NCI-H82 treated with DMSO at 0.1 percent for 48 hours (cell line): ENCODE data around the gene RSPH6A.

Experiments used
- DNase-seq: peaks from one replicate; lab custom pipeline; 2025; ENCODE audit not compliant: unreplicated experiment; lab: John Stamatoyannopoulos, UW

The RSPH6A gene

DNA sequence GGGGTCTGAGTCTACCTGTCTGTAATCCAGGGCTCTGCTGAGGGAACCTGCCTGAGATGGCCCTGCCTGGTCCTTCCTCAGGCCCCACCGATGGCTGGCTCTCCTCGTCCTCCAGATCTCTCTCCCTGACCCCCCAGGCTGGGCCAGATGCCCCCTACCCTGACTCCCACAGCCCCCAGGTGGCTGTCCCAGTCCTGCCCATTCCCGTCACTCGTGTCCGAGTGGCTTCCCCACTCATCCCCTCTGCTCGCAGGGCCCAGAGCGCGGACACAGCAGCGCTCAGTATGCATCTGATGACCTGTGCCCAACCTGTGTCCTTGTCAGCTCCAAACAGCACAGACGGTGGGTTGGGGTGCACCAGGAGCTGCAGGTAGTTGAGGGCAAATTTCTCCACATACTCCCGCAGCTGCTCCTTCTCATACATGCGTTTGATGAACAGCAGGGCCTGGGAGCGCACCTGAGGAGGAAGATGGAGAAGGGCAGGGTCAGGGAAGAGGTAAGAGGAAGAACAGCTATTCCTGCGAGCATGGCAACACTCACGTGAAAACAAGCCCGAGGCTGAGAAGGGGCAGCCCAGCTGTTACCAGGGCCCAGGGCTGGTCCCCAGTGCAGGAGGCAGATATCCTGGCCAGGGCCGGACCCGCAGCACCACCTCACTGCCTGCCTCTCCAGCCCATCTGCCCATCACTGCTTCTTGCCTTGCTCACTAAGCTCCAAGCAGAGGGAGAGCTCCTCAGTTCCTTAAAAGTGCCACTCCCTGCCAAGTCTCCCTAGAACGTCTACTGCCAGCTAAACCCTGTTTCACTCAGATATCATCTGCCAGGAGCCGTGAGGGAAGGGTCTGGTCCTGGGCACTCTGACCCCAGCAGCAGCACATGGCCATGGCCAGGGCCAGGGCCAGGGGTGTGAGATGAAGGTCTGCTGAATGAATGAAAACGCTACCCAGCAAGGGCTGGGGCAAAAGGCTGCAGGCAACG lies 11.1 kb upstream of the RSPH6A start:
- DNase-seq: no peak

DNA sequence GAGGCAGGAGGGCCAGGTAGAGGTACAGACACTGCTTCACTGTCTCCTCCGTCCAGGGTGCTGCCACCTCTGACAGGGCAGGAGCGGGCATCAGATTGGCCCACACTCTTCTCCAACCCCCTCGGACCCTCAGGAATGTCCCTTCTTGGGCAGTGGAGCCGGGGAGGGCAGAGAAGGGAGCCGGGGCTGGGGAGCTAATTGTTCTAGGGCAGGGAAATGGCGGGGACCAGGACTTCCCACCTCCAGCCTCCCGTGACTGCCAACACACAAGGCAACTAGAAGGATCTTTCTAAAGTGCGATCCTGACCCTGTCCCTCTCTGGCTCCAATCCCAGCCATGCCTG lies 10.1 kb upstream of the RSPH6A start:
- no peak for DNase-seq

DNA sequence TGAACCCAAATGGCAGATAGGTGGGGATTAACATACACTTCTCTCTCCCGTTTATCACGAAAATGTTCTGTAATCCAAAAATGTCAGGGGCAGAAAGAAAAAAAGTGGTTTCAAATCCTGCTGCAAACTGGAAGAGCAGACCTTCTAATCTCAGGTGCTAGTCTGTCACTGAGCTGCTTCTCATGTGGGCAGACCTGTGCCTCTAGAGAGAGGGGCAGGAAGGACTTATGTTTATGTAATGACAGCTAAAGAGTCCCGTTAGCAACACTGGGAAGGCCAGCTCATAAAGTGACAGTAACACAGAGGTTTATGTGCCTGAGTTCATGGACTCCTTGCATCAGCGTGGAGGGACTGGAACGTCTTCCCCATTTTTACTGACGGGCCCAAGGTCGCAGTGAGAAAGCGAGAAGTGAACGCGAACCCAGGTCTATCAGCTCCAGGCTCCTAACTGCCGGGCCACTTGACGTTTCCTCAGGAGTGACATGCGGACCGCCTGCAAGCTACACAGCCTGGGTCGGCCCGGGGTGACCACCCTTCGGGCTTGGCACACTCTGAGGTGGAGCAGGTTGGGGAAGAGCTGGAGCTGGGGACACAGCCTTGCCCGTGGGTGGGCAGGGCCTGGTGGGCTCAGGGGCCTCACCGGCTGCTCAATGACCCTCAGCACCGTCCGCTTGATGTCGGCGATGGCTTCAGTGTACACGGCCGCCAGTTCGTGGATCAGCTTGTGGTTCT lies 9.6 kb upstream of the RSPH6A start:
- DNase-seq: no peak

DNA sequence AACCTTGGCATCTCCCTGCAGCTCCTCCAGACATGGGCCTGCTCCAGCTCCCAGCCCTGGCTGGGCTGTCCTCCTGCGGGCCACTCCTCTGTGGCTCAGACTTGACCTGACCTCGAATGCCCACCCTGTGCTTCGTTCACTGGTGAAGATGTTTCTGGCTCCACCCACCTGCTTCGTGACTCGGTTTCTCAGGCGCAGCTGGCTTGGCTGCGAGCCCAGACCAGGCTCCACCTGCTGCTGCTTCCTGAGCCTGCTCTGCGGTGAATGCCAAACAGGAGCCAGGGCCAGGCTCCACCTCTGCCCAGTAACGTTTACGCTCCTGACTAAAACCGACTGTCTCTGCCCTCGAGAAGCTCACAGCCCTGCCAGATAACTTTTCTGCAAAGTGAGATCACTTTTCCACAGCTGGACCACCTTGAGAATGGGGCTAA lies 8.9 kb upstream of the RSPH6A start:
- DNase-seq: no peak

DNA sequence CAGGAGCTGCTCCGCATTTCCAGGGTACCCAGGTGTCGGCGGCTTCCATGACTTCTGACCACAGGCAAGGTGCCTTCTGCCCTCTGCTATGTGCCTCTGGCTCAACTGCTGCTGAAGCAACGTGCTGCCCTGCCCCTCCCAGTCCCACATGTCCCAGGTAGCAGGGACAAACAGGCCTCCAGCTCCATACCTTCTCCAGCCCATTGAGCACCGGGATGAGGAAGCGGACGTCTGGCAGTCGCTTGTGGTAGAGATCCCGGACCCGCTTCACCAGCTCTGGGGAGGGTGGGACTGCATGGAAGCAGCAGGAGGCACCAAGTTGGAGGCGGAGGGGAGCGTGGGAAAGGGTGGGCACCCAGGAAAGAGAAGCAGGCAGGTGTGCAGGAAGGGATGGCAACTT lies 8.1 kb upstream of the RSPH6A start:
- no peak for DNase-seq

DNA sequence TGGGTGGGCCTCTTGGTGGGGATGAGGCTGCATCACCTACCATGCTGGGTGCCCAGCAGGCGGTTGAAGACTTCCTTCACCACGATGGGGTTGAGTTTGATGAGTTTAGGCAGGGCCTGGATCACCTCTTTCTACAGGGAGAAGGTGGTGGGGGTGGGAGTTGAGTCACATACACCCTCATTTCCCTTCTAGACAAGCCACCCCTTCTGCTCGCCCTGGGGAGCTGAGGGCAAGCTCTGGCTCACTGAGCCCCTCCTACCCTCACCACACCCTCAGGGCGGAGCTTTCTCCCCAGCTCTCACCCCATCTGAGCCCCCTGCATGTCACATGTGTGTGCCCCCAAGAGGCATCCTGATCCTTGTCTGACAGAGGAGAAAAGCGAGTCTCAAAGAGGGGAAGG lies 7.6 kb upstream of the RSPH6A start:
- DNase-seq: no peak

DNA sequence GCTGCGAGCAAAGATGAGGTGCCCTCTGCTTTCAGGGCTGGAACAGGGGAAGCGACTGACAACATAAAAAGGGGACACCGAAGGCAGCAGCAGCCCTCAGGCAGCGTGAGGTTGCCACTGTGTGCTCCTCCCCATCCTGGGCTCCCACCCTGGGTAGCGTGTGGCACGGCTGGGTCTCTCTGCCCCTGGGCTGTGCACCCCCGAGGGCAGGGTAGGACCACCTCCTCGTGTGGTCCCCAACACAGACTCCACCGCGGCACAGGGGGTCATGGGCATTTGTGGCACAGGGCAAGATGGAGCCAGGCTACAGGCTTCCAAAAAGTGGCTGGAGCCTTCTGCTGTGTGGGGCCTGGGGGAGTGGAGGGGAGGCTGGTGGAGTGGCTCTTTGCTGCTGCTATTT lies 6.5 kb upstream of the RSPH6A start:
- no peak for DNase-seq

DNA sequence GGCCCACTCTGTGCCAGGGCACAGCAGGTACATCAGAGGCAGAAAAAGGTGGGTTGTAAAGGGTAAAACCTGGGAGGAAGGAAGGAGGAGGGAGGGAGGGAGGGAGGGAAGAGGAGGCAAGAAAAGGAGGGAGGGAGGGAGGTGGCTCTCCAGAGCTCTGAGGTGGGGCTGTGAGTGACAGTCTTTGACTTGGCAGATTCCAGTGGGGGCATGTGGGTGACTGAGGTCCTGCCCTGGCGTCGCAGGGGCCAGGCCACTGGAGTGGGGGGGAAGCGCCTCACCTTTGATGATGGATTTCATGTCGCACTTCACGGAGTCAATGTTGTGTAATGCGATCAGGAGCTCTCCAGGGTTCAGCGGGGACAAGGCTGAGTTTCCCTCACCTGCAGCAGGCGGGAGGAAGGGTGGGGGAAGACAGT lies 6.0 kb upstream of the RSPH6A start:
- no peak for DNase-seq

DNA sequence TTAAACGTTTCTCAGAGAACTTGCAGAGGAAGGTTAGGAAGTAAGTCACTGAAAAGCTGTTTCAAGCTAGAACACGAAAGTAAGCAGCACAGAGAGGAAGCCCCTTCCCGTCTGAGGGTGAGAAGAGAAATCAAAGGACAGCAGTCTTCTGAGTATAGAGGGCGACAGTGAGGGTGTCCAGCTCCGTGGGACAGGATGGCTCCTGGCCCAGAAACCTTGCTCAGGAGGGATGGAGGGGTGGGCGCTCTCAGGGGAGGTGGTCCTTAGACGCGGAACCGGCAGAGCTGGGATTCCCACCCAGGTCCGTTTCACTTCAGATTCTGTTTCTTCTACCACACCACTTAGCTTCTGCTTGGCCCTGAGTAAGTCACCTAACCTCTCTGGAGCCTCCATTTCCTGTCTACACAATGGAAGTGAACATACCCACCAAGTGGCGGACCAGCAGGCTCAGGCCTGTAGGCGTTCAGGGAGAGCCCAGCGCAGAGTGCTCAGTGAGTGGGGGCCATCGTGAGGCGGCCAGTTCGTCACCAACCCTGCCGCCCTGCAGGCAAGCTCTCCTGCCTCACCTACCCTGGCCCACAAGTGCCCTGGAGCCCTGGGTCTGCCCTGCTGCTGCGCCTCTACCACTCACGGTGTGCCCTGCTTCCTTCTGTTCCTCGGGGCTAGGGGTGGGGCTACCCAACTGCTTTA lies 5.5 kb upstream of the RSPH6A start:
- DNase-seq: no peak

DNA sequence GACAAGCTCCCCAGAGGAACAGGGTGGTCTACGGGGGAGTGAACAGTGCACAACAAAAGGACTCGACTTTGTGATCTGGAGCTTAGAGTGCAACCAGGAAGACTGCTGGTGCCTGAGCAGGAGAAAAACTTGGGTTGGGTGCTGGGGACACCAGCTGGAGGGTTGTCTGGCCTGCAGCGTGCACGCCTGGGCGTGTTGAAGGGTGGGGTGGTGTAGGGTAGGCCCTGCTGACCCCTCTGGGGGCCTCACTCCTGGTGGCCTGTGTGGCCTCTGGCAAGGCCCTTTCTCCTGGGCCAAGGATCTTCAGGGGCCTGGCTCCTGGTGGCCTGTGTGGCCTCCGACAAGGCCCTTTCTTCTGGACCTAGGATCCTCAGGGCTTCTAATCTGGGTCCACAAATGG lies 4.7 kb upstream of the RSPH6A start:
- DNase-seq: no peak

DNA sequence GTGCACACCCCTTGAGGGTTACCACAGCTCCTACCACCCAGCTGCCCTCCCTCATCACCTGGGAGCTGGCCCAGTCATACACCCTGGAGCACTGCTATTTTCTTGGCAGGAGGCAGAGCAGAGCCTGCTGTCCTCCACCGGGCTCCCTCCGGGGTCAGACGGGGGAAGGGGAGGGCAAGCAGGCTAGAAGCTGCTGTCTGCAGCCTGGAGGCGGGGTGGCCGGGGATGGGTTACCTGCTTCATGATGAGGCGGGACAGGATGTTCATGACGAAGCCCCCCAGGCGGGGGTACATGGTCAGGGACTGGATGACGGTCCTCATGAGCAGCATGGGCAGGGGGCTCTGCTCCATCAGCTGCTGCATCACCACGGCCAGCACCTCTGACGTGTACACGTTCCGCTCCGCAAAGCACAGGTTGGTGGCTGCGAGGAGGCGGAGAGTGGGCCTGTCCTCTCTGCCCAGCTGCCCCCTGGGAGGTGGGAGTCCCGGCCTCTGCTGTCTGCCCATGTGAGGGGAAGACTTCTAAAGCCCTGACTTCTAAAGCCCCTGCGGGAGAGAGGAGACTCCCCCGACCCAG lies 2.7 kb upstream of the RSPH6A start:
- no peak for DNase-seq

DNA sequence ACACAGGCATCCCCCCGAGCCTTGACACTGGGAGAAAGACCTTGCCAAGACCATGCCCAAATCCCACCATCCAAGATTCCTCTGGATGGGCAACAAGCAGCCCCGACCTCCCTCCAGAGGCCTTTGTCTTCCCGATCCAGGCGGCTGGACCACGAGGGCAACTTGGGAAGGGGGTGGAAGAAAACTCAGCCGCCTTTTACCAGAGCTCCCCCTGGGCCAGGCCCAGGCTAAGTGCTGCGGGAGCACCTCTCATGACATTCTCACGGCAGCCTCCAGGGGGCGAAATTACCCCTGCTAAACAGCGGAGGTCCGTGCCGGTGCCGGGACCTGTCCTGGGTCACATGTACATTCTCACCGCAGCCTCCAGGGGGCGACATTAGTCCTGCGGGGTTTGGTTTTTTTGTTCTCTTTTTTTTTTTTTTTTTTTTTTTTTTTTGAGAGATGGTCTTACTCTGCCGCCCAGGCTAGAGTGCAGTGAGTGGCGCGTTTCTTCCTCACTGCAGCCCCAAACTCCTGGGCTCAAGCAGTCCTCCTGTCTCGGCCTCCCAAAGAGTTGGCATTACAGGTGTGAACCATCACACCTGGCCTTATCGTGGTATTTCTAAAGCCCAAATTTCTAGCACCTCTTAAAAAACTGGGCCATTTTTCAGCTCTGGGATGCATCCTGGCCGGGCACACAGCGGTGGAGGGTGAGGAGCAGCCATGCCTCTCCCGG lies 2.1 kb upstream of the RSPH6A start:
- DNase-seq: peak; percentile 77

DNA sequence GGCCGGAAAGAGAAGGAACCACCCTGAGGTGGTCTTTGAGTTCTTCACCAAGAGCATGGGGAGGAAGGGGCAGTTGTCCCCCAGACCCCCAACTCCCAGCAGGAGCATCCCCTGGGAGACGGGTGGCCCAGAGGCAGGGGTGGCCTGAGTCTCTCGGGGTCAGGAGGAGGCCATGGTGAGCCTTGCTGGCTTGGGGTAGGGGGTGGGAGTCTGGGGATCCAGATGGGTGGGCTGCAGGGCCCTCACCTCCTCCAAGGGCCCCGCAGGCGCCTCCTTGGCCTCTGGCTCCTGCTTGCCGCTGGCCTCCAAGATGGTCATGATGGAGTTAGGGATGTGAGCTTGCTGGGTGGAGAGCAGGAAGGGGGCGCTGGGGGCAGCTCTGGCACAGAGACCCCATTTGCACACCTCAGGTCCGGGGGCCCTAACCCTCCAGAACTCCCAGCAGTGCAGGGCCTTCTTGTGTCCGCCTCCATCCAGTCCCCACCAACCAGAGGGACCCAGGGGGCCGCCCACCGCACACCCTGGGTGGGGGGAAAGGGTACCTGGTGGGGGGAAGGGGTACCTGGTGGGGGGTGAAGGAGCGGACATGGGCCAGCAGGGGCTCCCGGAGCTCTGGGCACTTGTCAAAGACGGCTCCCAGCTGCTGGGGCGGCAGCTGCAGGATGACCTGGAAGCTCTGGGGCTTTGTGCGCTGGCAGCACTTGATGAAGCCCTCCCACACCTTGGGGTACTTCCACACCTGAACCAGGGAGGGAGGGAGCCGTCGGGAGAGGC lies 1.3 kb upstream of the RSPH6A start:
- DNase-seq: no peak

DNA sequence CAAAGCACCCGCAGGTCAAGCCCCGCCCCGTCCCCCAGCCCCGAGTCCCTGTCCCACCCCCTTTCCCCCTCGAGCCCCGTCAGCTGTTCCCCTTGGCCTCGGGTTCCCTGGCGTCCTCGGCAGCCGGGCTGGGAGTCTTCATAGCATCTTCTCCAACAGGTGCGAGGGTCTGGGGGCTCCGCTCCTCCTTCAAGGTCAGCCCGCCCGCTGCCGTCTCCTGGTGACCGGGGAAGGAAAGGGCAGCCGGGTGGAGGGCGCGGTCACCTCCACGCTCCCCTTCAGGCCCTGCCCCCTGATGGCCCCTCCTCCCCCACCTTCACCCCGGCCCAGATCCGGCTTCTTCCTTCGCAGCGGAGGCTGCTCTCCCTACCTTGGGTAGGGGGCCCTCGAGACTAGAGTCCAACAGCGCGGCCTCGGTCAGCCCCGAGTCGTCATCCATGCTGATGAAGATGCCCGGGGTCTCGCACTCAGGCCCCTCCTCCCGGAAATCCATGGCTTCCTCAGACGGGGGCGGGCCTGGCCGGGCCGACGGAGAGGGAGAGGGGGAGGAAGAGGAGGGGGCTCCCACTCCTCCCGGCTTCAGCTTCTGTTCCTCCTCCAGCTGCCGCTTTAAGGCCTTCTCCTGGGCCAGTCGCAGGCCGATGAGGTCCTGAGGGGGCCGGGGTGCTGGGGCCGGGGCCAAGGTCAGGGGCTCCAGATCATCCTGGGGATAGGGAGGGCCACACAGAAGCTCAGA lies 541 bp upstream of the RSPH6A start:
- no peak for DNase-seq

DNA sequence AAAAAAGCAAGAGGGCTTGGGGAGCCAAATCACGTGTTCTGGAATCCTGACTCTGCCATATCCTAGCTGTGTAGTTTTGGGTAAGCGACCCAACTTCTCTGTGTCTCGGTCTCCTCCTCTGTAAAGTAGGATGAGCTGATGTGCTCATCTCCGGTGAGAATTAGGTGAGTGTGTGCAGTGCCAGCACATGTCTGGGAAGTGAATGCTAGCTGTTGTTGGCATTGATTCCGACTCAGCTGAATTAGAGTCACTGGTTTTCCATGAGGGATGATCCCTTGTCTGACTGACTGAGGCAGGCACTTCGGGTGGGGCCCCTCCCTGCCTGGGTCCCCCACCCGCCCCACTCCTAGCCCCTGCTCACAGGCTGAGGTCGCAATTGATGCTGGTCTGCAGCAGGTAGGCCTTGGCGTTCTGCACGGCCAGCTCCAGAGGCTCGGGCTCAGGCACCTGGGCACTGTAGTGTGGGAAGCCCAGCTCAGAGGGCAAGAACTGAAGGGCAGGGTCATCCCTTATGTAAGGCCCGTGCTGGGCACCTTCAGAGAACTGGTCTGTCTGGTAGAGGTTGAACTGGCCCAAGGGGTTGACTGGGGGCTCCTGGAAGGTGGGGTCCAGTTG lies 835 bp downstream of the RSPH6A start:
- no peak for DNase-seq

DNA sequence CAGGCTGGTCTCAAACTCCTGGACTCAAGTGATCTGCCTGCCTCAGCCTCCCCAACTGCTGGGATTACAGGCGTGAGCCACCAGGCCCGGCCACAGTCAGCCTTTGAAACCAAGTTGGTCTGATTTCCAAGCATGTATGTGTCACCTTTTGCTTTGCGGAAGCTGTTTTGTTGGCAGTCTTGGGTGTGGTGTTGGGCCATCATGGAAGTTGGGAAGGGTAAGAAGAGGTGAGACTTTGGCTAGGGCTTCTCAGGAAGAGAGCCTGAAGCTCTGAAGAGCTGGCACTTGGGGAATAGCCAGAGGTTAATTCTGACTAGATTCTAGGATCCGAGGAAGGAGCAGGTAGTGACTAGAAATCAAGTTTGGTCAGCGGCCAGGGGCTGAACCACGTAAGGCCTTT lies 2.8 kb downstream of the RSPH6A start:
- no peak for DNase-seq

DNA sequence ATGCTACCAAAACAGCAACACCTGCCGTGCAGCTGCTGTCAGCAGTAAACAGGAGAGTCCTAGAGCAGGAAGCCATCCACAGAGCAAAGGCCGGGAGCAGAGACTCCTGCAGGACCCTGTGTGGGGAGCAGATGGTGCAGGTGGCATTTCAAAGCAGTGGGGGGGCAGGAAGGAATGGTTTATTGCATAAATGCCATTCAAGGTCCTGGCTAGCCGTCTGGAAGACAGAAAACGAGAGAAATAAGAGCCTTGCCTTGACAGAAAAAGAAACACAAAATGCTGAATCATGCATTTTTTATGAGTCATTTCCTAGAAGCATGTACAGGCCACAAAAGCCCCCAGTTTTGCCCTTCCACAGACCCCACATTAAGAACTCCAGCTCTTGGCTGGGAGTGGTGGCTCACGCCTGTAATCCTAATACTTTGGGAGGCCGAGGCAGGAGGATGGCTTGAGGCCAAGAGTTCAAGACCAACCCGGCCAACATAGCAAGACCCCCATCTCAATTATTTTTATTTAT lies 5.4 kb downstream of the RSPH6A start:
- DNase-seq: no peak

DNA sequence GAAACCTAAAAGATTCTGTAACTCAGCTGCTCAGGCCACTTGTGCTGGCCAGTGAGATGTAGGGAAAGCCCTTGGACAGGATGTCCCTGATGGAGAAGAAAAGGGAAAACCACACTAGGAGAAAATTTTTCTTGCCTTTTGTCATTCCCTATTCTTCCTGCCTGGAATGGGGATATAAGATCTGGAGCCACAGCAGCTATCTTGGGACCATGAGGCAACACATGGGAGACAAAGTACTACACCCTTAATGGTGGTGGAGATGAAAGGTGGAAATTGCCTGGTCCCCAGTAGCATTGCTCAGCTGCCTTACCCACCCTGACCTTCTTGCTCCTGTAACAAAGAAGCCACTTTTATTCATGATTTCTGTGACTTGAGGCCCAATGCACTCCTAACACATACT lies 9.4 kb downstream of the RSPH6A start:
- DNase-seq: no peak

DNA sequence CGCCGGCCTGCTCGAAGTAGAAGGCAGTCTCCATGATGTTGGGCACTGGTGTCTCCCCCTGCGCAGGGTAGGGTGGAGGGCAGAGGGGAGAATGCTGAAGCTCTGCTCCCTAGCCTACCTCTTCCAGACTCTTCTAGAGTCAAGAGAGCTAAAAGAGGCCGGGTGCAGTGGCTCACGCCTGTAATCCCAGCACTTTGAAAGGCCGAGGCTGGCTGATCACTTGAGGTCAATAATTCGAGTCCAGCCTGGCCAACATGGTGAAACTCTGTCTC lies 10.2 kb downstream of the RSPH6A start:
- no peak for DNase-seq
